Skin of body (tissue), 2 donors: ENCODE measurements around the gene PSD4. TPM values are rescaled to one million over a fixed set of nuclear protein-coding genes. Genes with fewer than 3 reads are reported as not detected.

Source experiments
- DNase-seq: peaks from one replicate; lab custom pipeline; 2025; lab: John Stamatoyannopoulos, UW
- total RNA-seq: library from RNA; depleted of rRNA; stranded (reverse); fragments of >200 nt; gene quantifications from one replicate; pipeline ENCODE4 v1.2.3, GENCODE V29; 2014

Gene PSD4
- total RNA-seq = 12.9 TPM

- DNase-seq = no peak
Observed at GRCh38 chr2:113173542-113174375, at the start of gene PSD4. PSD4 (plus strand) TSS chr2:113173971; CDS start chr2:113182457, 8,486 bp downstream.

DNA sequence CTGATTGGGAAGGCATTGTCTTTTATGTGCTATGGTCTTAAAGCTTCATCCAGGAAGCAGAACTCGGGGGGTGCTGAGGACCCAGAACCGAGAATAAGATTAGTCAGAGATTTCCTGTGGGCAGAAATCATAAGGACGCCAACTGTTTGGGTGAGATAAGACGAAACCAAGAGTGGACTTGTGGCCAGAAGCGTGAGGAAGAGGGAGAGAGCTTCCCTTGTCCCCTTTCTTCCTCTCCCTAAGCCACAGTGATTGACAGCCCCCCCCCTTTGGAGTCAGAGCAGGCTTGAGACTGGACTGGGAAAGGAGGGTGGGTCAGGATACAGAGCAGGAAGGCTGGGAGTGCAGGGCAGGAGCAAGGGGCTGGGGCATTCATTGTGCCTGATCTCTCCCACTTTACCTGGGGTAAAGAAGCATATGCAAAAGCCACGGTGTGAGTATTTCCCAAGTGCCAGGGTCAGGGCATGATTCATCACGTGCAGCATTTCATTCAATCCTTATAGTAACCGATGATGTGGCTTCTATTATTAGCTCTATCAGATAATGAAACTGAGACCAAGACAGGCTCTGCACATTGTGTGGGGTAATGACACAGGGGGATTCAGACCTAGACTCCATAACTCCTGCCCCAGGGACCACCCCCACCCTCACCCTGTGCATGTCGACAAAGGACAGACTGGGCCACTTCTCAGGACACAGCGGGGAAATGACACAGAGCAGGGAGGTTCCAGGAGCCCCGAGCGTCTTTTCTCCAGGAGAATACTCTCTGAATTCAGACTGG is 49.4 kb upstream of the PSD4 start:
- no peak for DNase-seq

DNA sequence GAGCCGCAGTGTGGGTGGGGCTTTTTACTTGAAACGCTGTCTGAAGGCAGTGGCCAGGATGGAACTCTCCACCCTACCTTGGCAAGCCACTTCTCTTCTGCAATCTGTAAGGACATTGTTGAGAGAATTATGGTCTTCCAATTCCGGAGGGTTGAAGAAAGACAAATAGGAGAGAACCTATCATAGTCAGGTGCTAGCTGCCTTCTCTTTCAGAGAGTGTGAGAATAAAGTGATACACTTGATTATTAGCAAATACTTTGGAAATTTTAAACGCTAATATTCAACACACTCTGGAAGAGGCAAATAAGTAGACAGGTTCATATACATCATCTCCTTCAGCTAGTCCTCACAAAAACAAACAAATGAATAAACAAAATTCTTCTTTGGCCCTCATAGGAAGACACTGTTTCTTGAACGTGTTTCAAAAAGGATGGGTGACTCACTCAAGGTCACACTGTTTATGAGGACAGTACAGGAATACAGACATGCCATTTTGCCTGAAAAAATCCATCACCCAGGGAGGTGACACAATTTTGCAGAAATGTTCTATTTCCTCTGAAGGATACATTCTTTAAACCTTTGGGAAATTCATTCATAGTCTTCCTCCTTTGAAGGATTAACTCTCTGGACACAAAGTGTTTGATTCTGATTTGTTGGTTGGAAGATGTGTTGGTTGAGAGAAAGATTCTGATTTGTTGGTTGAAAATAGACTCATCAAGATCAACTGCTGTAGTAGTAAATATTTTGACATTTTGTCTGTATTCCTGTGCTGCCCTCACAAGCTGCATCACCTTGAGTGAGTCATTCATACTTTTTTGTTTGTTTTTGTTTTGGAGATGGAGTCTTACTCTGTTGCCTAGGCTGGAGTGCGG is 48.6 kb upstream of the PSD4 start:
- no peak for DNase-seq

DNA sequence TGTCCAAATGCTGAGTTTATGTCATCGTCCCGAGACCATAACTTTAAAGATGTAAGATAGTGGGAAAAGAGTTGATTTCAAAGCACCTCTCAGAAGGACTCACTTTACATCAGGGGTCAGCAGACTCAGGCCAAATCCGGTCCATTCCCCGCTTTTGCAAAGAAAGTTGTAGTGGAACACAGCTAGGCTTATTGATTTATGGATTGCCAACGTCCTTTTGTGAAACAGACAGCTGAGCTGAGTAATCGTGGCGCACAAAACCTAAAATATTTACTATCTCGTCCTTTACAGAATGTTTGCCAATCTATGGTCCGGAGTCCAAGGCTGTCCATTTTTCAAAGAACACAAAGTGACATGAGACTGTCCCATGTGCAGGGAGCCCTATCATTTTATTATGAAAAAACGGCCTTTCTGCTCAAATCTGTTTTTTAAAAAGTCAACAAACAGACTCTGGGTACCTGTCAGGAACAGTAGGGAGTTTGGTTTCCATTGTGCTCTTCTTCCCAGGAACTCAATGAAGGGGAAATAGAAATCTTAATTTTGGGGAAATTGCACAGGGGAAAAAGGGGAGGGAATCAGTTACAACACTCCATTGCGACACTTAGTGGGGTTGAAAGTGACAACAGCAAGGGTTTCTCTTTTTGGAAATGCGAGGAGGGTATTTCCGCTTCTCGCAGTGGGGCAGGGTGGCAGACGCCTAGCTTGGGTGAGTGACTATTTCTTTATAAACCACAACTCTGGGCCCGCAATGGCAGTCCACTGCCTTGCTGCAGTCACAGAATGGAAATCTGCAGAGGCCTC is 46.7 kb upstream of the PSD4 start, which contains the start of gene IL1RN:
IL1RN (plus strand) TSS at position 754 of the 801 bp plus-strand sequence; CDS start at position 781, 27 bp downstream.
- no peak for DNase-seq

DNA sequence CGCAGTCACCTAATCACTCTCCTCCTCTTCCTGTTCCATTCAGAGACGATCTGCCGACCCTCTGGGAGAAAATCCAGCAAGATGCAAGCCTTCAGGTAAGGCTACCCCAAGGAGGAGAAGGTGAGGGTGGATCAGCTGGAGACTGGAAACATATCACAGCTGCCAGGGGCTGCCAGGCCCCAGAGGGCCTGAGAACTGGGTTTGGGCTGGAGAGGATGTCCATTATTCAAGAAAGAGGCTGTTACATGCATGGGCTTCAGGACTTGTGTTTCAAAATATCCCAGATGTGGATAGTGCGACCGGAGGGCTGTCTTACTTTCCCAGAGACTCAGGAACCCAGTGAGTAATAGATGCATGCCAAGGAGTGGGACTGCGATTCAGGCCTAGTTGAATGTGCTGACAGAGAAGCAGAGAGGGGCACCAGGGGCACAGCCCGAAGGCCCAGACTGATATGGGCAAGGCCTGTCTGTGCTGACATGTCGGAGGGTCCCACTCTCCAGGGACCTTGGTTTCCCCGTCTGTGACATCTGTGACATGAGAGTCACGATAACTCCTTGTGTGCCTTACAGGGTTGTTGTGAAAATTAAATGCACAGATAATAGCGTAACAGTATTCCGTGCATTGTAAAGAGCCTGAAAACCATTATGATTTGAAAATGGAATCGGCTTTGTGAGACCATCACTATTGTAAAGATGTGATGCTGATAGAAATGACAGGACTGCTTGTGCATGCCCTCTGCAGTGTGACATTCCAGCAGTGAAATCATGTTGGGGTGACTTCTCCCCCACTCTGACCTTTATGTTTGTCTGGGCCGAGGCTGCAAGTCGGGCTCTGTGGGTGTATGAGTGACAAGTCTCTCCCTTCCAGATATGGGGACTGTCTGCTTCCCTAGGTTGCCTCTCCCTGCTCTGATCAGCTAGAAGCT is 45.9 kb upstream of the PSD4 start:
- DNase-seq = no peak

DNA sequence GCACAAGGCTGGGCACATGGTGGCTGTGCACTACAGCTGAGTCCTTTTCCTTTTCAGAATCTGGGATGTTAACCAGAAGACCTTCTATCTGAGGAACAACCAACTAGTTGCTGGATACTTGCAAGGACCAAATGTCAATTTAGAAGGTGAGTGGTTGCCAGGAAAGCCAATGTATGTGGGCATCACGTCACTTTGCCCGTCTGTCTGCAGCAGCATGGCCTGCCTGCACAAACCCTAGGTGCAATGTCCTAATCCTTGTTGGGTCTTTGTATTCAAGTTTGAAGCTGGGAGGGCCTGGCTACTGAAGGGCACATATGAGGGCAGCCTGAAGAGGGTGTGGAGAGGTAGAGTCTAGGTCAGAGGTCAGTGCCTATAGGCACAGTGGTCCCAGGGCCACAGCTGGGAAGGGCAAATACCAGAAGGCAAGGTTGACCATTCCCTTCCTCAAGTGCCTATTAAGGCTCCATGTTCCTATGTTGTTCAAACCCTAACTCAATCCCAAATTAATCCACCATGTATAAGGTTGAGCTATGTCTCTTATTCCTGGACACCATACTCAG is 44.2 kb upstream of the PSD4 start:
- DNase-seq = no peak

DNA sequence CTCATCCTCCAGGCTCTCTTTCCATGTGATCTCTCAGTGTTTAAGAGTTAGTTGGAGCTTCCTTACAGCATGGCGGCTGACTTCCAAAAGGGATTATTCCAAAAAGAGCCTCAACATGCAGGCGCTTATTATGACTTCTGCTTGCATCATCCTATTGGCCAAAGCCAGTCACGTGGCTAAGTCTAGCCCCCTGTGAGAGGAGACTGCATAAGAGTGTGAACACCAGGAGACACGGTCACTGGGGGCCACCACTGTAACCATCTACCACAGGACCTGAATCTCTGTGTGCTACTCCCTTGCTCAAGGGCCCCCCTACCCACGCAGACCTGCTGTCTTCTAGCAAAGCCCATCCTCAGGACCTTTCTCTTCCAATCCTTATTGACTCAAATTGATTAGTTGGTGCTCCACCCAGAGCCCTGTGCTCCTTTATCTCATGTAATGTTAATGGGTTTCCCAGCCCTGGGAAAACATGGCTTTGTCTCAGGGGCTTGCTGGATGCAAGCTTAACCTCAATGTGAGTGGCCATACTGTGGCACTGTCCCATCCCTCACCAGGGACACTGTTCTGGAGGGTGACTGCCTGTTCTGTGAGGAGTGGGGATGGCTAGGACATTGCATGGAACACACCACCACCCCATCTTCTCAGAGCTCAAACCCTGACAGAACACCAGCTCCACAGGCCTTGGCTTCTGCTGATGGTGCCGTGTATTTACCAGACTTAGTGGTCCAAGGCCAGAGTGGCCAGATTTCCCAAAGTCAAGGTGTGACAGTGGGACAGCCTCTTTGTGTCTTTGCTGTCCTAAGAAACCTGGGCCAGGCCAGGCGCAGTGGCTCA is 42.2 kb upstream of the PSD4 start:
- no peak for DNase-seq

GRCh38 chr2:113132414-113133021 is 41.3 kb upstream of the PSD4 start:
- no peak for DNase-seq

GRCh38 chr2:113133704-113134598 is 39.8 kb upstream of the PSD4 start:
- no peak for DNase-seq

DNA sequence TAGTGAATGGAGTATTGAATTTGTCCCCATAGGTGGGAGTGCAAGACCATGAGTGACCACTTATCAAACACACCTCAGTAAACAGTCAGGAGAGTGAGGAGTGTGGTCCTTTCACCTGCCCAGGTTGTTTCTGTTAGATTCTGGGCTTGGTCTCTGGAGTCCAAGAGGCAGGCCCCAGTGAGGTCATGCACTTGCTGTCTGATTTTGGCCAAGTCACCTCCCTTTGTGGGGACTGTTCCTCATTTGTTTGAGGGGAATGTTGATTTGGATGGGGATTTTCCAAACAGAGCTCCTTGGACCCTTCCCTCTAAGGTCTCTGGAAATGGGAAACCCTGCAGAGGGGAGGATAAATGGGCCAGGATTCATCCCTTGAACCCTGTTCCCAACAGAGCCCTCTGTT is 39.1 kb upstream of the PSD4 start:
- no peak for DNase-seq

- DNase-seq = no peak
Observed at GRCh38 chr2:113135317-113135716, 38.5 kb upstream of the PSD4 start.

DNA sequence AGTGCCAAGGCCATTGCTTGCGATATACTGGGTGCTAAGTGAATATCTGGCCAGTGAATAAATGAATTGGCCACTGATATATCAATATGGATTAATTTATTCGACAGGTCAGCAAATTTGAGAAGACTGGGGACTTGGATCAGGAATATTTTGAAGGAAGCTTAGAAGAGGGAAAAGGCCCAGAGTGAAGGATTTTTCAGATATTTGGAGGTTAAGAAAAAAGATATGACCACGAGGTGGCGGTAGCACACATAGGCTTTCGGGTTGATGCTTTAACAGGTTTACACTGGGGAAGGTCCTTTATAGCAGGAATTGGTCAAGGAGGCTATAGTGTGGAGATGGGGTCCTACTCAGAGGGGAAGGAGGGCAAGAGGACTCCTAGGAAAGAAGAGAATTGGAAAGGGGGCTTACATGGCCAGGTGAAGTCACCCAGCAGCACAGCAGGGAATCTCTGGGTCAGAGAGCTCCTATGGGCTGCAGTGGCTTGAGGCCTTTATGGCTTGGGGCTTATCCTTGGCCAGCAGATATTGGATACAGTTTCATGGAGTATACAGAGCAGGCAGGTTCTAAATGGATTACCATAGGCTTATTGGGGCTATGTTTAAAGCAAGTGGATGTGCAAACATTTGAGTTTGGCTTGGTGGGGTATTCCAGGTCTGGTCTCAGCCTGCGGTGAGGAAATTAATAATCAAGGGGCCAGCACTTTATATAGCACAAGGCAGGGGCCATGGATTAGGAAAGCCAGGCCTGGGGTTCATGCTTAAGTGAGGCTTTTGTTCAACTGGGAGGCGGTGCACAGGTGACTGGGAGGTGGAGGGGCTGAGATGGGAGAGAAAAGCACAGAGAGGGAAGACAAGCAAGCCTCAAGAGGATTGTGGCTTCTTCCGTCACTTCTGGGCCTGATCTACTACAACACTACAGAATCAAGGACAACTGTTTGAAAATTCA is 36.7 kb upstream of the PSD4 start:
- no peak for DNase-seq

DNA sequence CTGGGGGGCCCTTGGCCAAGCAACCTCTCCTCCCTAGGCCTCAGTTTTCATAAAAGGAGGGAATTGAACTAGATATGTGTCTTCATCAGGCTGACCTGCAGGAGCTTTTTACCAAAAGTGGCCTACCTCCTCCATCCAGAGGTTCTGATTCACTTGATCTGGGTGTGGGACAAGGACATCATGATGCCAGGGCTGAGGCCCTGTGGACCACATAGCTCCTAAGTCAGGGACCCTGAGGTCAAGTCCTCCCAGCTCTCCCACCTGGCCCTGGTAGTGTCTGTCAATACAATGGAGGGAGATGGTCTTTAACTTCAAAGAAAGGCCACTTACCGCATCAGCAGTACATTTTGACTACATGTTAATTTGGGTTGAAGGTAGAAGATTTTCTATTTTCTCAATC is 35.9 kb upstream of the PSD4 start:
- DNase-seq = no peak

GRCh38 chr2:113138428-113139322 is 35.1 kb upstream of the PSD4 start:
- no peak for DNase-seq

DNA sequence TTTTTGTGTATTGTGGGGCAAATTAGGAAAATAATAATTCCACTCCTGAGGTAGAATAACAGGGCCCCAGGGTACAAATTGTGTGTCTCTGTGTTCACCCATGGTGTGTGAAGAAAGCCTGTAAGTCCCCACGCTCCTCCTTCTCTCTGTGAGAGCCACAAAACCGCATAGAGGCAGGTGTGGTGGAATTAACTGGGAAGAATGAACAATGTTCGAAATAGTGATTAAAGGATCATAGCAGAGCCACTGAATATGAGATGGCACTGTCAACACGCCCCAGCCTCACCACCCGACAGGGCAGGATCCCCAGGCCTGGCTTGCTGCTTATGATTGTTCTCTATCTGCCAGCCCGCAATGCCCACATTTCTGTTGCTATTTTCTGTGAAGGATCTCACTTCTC is 32.3 kb upstream of the PSD4 start:
- no peak for DNase-seq
